AG10803 (cell line): ENCODE data around the gene ZCCHC10.
"Not testable (repeated sequence)": the region's sequence is repeated elsewhere in the genome, so short reads cannot be mapped to it uniquely, and the experiment has no call there.

Experiments
- DNase-seq: peaks from one replicate; pipeline ENCODE4 v3.0.0; 2010; ENCODE audit warnings: low read depth
- H3K4me3 ChIP-seq: 2 replicates; pipeline ENCODE4 v1.5.1; 2011; ENCODE audit warnings: mild to moderate bottlenecking, low read length, control low read depth
- TF ChIP-seq, protein P1 (sequence below): conservative IDR thresholded peaks from 2 replicates; pipeline ENCODE4 v1.5.1; 2011; ENCODE audit warnings: mild to moderate bottlenecking, low read length, control low read depth, inconsistent platforms

ZCCHC10 gene

DNA sequence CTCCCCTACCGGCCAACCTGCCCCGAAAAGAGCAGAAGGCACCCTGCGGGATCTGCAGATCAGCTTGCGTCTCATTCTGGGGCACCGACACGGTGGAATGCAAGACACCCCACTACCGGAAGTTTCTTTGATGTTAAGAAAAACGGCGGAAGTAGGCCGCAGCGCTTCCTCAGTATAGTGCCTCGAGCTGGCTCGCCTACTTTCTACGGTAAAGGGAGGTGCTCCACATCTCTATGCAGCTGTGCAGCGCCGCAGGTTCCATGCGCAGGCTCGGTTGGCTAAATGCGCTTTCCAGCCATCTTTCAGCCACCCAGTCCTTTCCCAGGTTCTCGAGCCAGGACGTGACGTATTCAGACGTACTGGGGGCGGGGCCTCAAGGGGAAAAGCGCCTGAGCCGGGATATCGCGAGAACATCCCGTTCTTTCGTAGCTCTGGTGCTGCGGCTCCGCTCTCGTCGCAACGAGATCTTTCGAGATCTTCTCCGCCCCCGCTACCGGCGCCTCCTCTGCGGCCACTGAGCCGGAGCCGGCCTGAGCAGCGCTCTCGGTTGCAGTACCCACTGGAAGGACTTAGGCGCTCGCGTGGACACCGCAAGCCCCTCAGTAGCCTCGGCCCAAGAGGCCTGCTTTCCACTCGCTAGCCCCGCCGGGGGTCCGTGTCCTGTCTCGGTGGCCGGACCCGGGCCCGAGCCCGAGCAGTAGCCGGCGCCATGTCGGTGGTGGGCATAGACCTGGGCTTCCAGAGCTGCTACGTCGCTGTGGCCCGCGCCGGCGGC is 25.4 kb upstream of the ZCCHC10 start, which contains the start of gene HSPA4:
Gene HSPA4, plus strand, starts transcription at position 472 of the 775 bp plus-strand sequence. Its CDS starts 238 bp downstream, at position 710.
- peak within 1 kb of the TSS; percentile 98 for H3K4me3 ChIP-seq
- DNase-seq, result peak; percentile 98
- TF ChIP-seq, protein P1, sequence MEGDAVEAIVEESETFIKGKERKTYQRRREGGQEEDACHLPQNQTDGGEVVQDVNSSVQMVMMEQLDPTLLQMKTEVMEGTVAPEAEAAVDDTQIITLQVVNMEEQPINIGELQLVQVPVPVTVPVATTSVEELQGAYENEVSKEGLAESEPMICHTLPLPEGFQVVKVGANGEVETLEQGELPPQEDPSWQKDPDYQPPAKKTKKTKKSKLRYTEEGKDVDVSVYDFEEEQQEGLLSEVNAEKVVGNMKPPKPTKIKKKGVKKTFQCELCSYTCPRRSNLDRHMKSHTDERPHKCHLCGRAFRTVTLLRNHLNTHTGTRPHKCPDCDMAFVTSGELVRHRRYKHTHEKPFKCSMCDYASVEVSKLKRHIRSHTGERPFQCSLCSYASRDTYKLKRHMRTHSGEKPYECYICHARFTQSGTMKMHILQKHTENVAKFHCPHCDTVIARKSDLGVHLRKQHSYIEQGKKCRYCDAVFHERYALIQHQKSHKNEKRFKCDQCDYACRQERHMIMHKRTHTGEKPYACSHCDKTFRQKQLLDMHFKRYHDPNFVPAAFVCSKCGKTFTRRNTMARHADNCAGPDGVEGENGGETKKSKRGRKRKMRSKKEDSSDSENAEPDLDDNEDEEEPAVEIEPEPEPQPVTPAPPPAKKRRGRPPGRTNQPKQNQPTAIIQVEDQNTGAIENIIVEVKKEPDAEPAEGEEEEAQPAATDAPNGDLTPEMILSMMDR, result no peak

DNA sequence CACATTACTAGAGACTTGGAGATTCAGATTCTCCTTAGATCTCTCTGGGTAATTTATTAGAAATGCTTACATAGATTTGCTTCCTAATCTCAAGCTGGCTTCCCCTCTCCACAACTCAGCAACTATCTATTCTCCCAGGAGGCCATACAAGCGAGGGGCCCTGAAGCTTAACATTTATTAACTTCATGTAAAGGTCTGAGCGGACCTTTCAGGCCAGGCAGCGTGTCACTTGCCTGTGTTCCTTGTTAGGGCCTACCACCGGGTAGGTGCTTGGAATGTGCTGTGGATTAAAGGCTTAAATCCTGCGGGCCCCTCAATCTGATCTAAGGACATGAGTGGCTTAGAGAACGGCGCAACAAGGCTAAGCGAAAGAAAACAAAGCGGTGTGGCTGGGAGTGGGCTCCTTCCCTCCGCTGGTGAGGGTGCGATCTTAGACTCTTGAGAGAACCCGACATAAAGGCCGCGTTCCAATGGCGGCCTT is 24.8 kb upstream of the ZCCHC10 start:
- peak overlapping the region; percentile 98 for H3K4me3 ChIP-seq
- TF ChIP-seq, protein P1, result no peak; the same call in 1 of the 2 replicates
- DNase-seq, result no peak

DNA sequence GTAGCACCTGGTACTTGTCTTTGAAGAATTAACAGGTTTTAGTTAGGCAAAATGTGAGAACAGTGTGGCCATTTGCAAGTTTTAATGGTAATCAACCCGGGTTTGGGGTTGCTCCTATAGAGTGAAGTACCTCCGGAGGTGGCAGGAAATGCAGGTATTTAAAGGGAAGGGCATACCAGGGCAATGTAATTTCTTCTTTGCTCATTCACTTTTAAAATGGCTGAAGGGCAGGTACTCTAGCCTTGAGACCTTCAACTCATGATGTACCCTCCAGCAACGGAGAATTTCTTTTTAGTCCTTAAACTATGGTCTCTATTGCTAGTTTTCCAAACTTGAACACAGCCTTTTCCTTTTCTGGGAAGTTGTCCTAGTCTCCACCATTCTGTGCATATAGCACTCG is 24.2 kb upstream of the ZCCHC10 start:
- TF ChIP-seq, protein P1, result no peak
- H3K4me3 ChIP-seq, result peak overlapping the region; percentile 98
- DNase-seq, result no peak

DNA sequence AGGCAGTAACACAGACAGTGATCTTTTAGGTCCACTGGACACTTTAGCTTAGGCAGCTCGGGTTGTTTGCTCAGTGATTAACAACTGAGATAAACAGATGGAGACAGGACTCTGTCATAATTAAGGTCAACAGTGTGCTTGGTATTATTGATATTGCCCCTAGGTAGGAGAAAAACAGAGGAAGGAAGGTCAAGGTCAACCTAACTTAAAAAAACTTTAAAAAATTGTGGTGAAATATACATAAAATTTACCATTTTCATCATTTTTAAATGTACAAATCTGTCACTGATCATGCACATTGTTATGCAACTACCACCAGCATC is 23.3 kb upstream of the ZCCHC10 start:
- TF ChIP-seq, protein P1, result no peak
- H3K4me3 ChIP-seq, result no peak overlapping the region
- no peak for DNase-seq

DNA sequence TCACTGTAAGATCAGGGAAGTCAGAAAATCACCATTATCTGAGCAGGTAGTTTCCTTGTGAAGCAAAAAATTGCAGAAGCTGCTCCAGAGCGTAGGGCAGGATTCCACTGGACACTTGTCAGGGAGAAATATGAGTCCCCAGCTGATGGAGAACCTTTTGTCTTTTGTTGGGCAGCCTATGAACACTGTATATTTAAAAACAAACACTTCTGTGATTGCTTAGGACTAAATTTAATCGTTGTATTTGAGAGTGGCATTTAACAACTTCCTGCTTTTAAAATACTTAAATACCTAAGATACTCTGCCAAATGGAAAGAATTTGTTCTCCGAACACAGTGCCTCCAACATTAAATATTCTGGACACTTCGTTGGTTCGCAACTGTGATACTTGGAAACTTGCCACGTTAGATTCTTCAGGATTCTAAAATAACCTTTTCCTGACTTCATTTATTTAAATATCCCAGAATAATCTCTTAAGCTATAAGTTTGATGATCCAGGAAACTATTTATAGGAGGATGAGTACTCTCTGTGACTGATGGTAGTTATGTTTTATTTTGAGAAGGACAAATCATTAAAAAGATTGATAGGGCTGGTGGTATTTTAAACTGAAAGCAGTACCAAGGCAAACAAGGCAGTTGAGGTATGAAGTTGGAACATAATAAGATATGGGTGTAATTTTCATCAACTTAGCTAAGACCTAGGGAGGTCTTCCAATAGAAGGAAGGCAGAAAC is 22.8 kb upstream of the ZCCHC10 start:
- no peak overlapping the region for H3K4me3 ChIP-seq
- DNase-seq, result peak; percentile 11
- TF ChIP-seq, protein P1, result no peak

DNA sequence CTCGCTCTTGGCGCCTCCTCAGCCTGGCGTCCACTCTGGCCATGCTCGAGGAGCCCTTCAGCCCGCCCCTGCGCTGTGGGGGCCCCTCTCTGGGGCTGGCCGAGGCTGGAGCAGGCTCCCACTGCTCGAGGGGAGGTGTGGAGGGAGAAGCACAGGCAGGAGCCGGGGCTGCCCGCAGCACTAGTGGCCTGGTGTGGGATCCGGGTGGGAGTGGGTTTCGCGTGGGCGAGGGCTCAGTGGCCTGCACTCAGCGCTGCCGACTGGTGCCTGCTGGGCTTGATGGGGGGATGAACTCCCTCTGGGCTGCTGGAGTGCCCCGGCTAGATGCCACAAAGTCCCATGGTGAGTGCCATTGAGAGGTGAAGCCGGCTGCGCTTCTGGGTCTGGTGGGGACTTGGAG is 21.1 kb upstream of the ZCCHC10 start:
- no peak for DNase-seq
- TF ChIP-seq, protein P1, result no peak
- H3K4me3 ChIP-seq, result no peak overlapping the region

DNA sequence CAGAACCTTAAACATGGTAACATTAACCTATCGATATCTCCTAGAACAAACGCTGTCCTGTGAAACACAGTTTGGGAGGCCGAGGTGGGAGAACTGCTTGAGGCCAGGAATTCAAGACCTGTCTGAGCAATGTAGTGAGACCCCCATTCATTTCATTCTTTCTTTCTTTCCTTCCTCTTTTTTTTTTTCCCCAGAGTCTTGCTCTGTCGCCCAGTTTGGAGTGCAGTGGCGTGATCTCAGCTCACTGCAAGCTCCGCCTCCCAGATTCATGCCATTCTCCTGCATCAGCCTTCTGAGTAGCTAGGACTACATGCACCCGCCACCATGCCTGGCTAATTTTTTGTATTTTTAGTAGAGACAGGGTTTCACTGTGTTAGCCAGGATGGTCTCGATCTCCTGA is 20.2 kb upstream of the ZCCHC10 start:
- DNase-seq, result peak; percentile 8
- H3K4me3 ChIP-seq, result not testable (repeated sequence)
